Measurements from ENCODE around the gene DKK3. TPM values are rescaled to one million over a fixed set of nuclear protein-coding genes. Genes with fewer than 3 reads are reported as not detected.
A peak's percentile ranks its signal among the peaks of the same experiment; 100 is the strongest.

The DKK3 gene
- total RNA-seq, 2 experiments from 2014 or later: not detected

- no peaks in the 10 kb centered on the region for H3K4me1 Mint-ChIP-seq (ENCODE audit: low read depth)
- POLR2A ChIA-PET: no interaction called here
- CTCF ChIA-PET: interaction anchor here (1.3 kb wide), 1 partner anchor 18 kb away, joined by 4 read pairs; no protein-coding TSS in a partner anchor
- no peaks in the 10 kb centered on the region for H3K9me3 Mint-ChIP-seq
- peaks cover 9% of the 10 kb centered on the region for H3K27me3 Mint-ChIP-seq
- no peak overlapping the region for H3K27ac Mint-ChIP-seq
- H3K4me3 Mint-ChIP-seq: no peak overlapping the region
- H3K36me3 Mint-ChIP-seq: peaks cover 2% of the 10 kb centered on the region
- intact Hi-C loops (cut with micrococcal nuclease): no loop called here
- no peak for DNase-seq
These were observed 18.1 kb upstream of the DKK3 start for GRCh38 chr11:12026331-12027211.

- peaks cover 6% of the 10 kb centered on the region for H3K27me3 Mint-ChIP-seq
- no peak overlapping the region for H3K27ac Mint-ChIP-seq
- ChIA-PET CTCF (interaction anchor here (0.6 kb wide), 1 partner anchor 1260 kb away, joined by 3 read pairs; no protein-coding TSS in a partner anchor), POLR2A (no interaction called here)
- H3K4me1 Mint-ChIP-seq (ENCODE audit: low read depth): no peaks in the 10 kb centered on the region
- no peaks in the 10 kb centered on the region for H3K9me3 Mint-ChIP-seq
- peaks cover 2% of the 10 kb centered on the region for H3K36me3 Mint-ChIP-seq
- no peak overlapping the region for H3K4me3 Mint-ChIP-seq
- no peak for DNase-seq
- intact Hi-C loops (cut with micrococcal nuclease): no loop called here
These were observed 16.0 kb upstream of the DKK3 start for GRCh38 chr11:12024254-12024926.

- Mint-ChIP-seq H3K27me3 (peaks cover 6% of the 10 kb centered on the region), H3K36me3 (peaks cover 2% of the 10 kb centered on the region), H3K27ac (no peak overlapping the region), H3K9me3 (no peaks in the 10 kb centered on the region), H3K4me3 (no peak overlapping the region), H3K4me1 (ENCODE audit: low read depth) (no peaks in the 10 kb centered on the region)
- CTCF ChIA-PET: no interaction called here
- no peak for DNase-seq
- intact Hi-C loops (cut with micrococcal nuclease): no loop called here
- POLR2A ChIA-PET: no interaction called here
These were observed 14.6 kb upstream of the DKK3 start for GRCh38 chr11:12023015-12023414.

- intact Hi-C loops (cut with micrococcal nuclease): no loop called here
- H3K36me3 Mint-ChIP-seq: peaks cover 2% of the 10 kb centered on the region
- DNase-seq: no peak
- peaks cover 5% of the 10 kb centered on the region for H3K27me3 Mint-ChIP-seq
- CTCF ChIA-PET: no interaction called here
- H3K4me3 Mint-ChIP-seq: no peak overlapping the region
- POLR2A ChIA-PET: no interaction called here
- no peaks in the 10 kb centered on the region for H3K9me3 Mint-ChIP-seq
- H3K4me1 Mint-ChIP-seq (ENCODE audit: low read depth): no peaks in the 10 kb centered on the region
- no peak overlapping the region for H3K27ac Mint-ChIP-seq
These were observed 12.1 kb upstream of the DKK3 start for GRCh38 chr11:12020546-12020945.

- Mint-ChIP-seq H3K36me3 (peaks cover 2% of the 10 kb centered on the region), H3K4me3 (no peak overlapping the region), H3K4me1 (ENCODE audit: low read depth) (no peaks in the 10 kb centered on the region), H3K27me3 (peaks cover 5% of the 10 kb centered on the region), H3K27ac (no peak overlapping the region), H3K9me3 (no peaks in the 10 kb centered on the region)
- ChIA-PET POLR2A (no interaction called here), CTCF (no interaction called here)
- DNase-seq: no peak
- intact Hi-C loops (cut with micrococcal nuclease): no loop called here
These were observed 11.5 kb upstream of the DKK3 start for GRCh38 chr11:12019866-12020416.

- intact Hi-C loops (cut with micrococcal nuclease): no loop called here
- ChIA-PET POLR2A (no interaction called here), CTCF (interaction anchor here (0.8 kb wide), 1 partner anchor 25 kb away, joined by 3 read pairs; no protein-coding TSS in a partner anchor)
- Mint-ChIP-seq H3K36me3 (no peaks in the 10 kb centered on the region), H3K27me3 (peaks cover 5% of the 10 kb centered on the region), H3K27ac (no peak overlapping the region), H3K4me3 (no peak overlapping the region), H3K4me1 (ENCODE audit: low read depth) (no peaks in the 10 kb centered on the region), H3K9me3 (no peaks in the 10 kb centered on the region)
- DNase-seq: no peak
These were observed 10.9 kb upstream of the DKK3 start for GRCh38 chr11:12019337-12019736.

GRCh38 chr11:12017865-12018453 lies 9.5 kb upstream of the DKK3 start:
- Mint-ChIP-seq H3K4me3 (no peak overlapping the region), H3K4me1 (ENCODE audit: low read depth) (no peaks in the 10 kb centered on the region), H3K9me3 (no peaks in the 10 kb centered on the region), H3K27me3 (peaks cover 9% of the 10 kb centered on the region), H3K27ac (no peak overlapping the region), H3K36me3 (no peaks in the 10 kb centered on the region)
- intact Hi-C loops (cut with micrococcal nuclease): no loop called here
- ChIA-PET POLR2A (no interaction called here), CTCF (no interaction called here)
- no peak for DNase-seq

- Mint-ChIP-seq H3K36me3 (no peaks in the 10 kb centered on the region), H3K4me3 (no peak overlapping the region), H3K4me1 (ENCODE audit: low read depth) (no peaks in the 10 kb centered on the region), H3K27me3 (peaks cover 10% of the 10 kb centered on the region), H3K9me3 (no peaks in the 10 kb centered on the region), H3K27ac (no peak overlapping the region)
- DNase-seq: no peak
- ChIA-PET CTCF (no interaction called here), POLR2A (no interaction called here)
- intact Hi-C loops (cut with micrococcal nuclease): no loop called here
These were observed 8.8 kb upstream of the DKK3 start for GRCh38 chr11:12017243-12017678.

GRCh38 chr11:12016246-12016645 lies 7.8 kb upstream of the DKK3 start:
- Mint-ChIP-seq H3K36me3 (no peaks in the 10 kb centered on the region), H3K9me3 (no peaks in the 10 kb centered on the region), H3K27ac (no peak overlapping the region), H3K4me1 (ENCODE audit: low read depth) (no peaks in the 10 kb centered on the region), H3K27me3 (peaks cover 16% of the 10 kb centered on the region), H3K4me3 (no peak overlapping the region)
- POLR2A ChIA-PET: no interaction called here
- CTCF ChIA-PET: no interaction called here
- intact Hi-C loops (cut with micrococcal nuclease): no loop called here
- DNase-seq: no peak

GRCh38 chr11:12015486-12015885 lies 7.1 kb upstream of the DKK3 start:
- Mint-ChIP-seq H3K27me3 (peaks cover 20% of the 10 kb centered on the region), H3K4me3 (no peak overlapping the region), H3K4me1 (ENCODE audit: low read depth) (no peaks in the 10 kb centered on the region), H3K9me3 (no peaks in the 10 kb centered on the region), H3K27ac (no peak overlapping the region), H3K36me3 (no peaks in the 10 kb centered on the region)
- intact Hi-C loops (cut with micrococcal nuclease): no loop called here
- CTCF ChIA-PET: no interaction called here
- no peak for DNase-seq
- POLR2A ChIA-PET: no interaction called here

GRCh38 chr11:12013781-12014180 lies 5.4 kb upstream of the DKK3 start:
- CTCF ChIA-PET: no interaction called here
- H3K4me3 Mint-ChIP-seq: no peak overlapping the region
- peaks cover 33% of the 10 kb centered on the region for H3K27me3 Mint-ChIP-seq
- no peak for DNase-seq
- H3K27ac Mint-ChIP-seq: no peak overlapping the region
- intact Hi-C loops (cut with micrococcal nuclease): no loop called here
- no peaks in the 10 kb centered on the region for H3K9me3 Mint-ChIP-seq
- peaks cover 6% of the 10 kb centered on the region for H3K4me1 Mint-ChIP-seq (ENCODE audit: low read depth)
- POLR2A ChIA-PET: no interaction called here
- no peaks in the 10 kb centered on the region for H3K36me3 Mint-ChIP-seq

- H3K4me1 Mint-ChIP-seq (ENCODE audit: low read depth): peaks cover 15% of the 10 kb centered on the region
- POLR2A ChIA-PET: no interaction called here
- intact Hi-C loops (cut with micrococcal nuclease): loop anchor here (10.0 kb wide), 1 partner anchor 595 kb away; no protein-coding TSS in a partner anchor
- CTCF ChIA-PET: interaction anchor here (1.2 to 1.9 kb wide), 2 partner anchors 43 to 78 kb away, joined by 3 to 7 read pairs; no protein-coding TSS in a partner anchor
- H3K27me3 Mint-ChIP-seq: peaks cover 60% of the 10 kb centered on the region
- peak overlapping the region; percentile 37 for H3K4me3 Mint-ChIP-seq
- H3K9me3 Mint-ChIP-seq: no peaks in the 10 kb centered on the region
- H3K36me3 Mint-ChIP-seq: no peaks in the 10 kb centered on the region
- no peak overlapping the region for H3K27ac Mint-ChIP-seq
- no peak for DNase-seq
These were observed 1.3 kb upstream of the DKK3 start for GRCh38 chr11:12009617-12010321.

All from activated CD4-positive, alpha-beta memory T cell treated with anti-CD3 and anti-CD28 coated beads for 36 hours (primary cell).